ENCODE measurements around the gene CDC42EP5. TPM values are rescaled to one million over a fixed set of nuclear protein-coding genes. Genes with fewer than 3 reads are reported as not detected.

The CDC42EP5 gene
- total RNA-seq, 1 donor from 2014 or later: 4.4 TPM

DNA sequence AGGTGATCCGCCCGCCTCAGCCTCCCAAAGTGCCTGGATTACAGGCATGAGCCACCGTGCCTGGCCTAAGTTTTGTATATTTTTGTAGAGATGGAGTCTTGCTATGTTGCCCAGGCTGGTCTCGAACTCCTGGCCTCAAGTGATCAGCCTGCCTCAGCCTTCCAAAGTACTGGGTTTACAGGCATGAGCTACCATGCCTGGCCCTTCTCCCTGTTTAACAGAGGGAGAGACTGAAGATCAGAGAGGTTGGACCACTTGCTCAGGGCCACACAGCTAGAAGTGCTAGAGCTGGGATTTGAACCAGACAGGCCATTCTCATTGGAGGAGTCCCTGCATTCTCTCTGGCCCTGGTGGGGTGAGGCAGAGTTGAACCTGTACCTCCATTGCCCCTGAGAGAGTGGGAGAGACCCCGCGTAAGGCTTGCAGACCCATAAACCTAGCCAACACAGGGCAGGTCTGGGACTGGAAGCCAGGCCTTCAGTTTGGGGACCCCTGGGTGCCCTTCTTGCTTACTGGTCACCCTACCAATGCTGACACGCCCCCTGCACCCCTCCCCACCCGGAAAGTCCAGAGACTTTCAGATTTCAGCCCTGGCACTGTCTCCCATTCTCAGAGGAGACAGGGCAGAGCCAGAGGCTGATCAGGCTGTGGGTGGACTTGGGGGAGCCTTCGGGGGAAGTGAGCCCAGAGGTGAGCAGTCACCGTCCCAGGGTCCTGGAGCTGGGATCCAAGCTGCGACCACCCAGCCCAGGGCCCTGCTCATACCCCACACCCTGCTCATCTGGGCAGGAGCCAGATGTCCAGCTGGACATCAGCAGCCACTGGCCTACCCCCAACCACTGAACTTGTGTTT, 44.5 kb downstream of the CDC42EP5 start:
- no peak for DNase-seq (ENCODE audit: low read depth)

GRCh38 chr19:54427586-54427985, 45.5 kb downstream of the CDC42EP5 start:
- no peak for DNase-seq (ENCODE audit: low read depth)

- DNase-seq (ENCODE audit: low read depth): no peak
These were observed 46.7 kb downstream of the CDC42EP5 start for GRCh38 chr19:54426291-54426931.

- no peak for DNase-seq (ENCODE audit: low read depth)
These were observed 47.7 kb downstream of the CDC42EP5 start for GRCh38 chr19:54425382-54425723.

DNA sequence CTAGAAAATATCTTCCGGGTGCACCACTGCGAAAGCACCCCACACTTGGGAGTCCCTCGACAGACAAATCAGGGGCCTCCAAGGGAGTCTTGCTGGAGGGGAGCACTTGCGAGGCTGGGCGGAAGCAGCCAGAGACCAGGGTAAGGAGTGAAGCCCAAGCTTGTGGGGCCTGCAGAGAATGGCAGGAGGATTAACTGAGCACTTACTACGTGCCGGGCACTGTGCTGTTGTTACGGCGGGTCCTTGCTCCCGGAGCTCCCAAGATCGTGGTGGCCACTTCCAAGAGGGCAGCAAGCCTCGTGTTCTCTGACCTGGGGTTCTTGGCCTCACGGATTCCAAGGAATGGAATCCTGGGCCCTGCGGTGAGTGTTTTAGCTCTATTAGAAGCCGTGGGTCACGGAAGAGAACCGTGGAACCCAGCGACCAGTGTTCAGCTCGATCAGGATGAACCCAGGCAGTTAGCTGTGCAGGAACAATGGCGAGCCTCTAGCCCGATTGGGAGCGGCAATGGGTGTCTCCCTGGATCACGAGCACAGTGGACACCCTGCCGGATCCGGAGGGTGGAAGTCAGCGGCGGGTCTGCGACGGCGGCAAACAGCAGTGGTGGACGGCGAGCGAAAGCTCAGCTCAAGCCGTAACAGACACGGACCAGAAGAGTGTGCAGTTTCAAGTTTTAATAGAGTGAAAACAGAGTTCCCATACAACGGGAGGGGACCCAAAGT, 48.3 kb downstream of the CDC42EP5 start:
- DNase-seq (ENCODE audit: low read depth): no peak

DNA sequence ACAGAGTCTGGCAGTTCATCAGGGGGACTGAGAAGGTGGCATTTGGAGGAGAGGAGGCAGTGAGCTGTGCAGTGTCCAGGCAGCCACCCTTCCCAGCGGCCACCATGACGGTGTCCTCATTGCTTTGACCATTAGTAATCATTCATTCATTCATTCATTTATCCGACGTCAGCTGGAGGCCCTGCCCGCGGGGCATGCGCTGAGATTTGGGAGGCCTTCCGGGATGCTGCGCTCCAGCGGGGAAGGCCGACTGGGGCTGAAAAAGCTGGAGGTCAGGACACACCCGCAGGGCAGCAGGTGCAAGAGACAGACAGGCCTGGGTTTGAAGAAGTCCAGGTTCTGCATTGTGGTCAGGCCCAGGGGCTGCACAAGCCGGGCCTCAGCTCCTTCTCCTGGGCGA, 48.9 kb downstream of the CDC42EP5 start:
- no peak for DNase-seq (ENCODE audit: low read depth)

GRCh38 chr19:54422136-54422535, 51.0 kb downstream of the CDC42EP5 start:
- DNase-seq (ENCODE audit: low read depth): no peak

GRCh38 chr19:54421521-54421920, 51.6 kb downstream of the CDC42EP5 start:
- no peak for DNase-seq (ENCODE audit: low read depth)

DNA sequence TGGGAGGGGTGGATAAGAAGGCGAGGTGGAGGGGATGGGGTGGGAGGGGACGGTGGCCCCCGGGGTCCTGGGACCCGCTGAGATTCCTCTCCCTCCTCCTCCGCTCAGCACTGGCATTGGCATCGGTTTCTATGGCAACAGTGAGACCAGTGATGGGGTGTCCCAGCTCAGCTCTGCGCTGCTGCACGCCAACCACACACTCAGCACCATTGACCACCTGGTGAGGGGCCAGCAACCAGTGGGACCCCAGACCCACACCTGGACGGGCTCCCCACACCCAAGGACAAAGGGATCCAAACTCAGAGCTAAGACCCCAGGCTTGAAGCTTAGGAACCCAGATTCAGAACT, 52.0 kb downstream of the CDC42EP5 start:
- no peak for DNase-seq (ENCODE audit: low read depth)

DNA sequence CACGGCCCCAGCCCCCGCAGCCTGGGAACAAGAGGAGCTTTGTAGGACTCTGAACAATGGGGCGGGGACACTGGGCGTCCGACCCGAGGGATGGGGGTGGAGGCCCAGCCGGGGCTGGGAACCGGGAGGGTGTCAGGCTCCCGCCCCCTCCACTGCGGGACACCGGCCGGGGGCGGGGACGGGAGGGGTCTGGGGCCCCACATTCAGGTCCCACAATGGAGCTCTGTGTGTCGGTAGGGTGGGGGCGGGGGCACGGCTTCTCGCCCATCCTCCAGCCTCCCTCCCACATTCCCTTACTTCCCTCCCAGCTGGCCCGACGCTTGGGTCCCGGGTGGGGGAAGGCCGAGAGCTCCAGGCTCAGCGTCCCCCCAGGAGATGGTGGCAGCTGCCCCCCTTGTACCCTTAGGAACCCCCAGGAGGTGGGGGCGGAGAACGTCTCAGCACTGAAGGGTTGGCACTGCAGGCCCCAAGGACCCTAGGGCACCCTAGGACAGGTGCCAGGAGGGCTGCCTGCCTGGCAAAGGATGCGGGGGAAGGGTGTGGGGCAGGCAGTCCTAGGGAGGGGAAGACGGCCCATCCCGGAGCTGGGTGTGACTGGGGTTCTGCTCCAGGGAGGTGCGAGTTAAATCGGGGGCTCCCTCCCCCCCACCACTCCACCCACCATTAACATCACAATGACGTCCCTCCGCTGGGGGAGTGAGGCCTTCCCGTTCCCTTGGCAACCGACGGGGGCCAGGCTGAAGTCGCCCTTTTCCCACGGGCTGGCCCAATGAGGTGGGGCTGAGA, 52.5 kb downstream of the CDC42EP5 start:
- no peak for DNase-seq (ENCODE audit: low read depth)

DNA sequence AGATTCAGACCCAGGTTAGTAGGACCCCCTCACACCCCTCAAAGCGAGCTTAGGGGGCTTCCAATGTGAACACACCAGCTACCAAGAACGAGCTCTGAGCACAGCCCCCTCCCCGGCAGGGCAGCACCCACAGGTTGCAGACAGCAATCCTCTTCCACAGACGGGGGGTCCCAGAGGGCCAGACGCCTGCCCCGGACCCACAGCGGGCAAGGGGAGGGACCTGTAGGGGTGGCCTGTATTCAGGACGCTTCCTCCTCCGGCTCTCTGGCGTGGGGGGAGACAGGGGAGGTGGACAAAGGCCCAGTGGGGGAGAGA, 53.1 kb downstream of the CDC42EP5 start:
- no peak for DNase-seq (ENCODE audit: low read depth)

GRCh38 chr19:54418930-54419800, 53.9 kb downstream of the CDC42EP5 start:
- DNase-seq (ENCODE audit: low read depth): no peak

DNA sequence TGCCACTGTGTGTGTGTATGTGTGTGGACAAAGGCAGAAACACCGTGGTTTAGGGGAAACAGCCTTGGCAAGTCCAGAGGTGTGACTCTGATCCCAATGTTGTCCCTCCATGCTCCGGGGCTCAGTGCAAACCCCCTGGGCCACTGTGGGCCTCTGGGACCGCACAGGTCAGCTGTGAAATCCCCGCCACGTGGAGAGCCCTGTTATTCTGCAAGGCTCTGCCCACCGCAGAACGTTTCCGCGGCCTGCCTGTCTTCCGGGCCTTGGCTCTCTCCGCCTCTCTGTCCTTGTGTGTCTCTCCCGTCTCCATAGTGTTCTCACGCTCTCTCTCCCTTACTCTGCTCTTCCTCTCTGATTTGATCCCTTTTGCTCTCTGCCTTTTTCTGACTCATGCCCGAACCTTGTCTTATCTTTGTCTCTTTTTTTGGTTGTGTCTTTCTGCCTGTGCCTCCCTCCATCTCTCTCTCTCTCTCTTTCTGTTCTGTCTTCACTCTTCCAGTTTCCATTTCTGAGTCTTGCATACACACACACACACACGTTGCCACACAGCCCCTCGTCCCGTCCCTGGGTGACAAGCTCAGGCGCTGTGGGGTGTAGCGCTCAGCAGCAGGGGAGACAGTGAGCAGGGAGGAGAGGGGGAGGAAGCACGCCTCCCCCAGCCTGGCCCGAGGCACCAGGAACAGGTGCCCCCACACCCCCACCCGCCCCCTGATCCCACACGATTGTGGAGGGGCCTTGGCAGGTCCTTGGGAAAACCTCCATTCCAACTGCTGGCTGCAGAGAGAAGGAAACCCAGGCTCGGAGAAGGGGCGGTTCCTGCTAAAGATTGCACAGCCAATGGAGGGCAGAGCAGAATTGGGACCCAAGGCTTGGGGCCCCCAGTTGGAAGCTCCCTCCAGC, 54.8 kb downstream of the CDC42EP5 start:
- DNase-seq (ENCODE audit: low read depth): peak; percentile 12

- DNase-seq (ENCODE audit: low read depth): no peak
These were observed 56.2 kb downstream of the CDC42EP5 start for GRCh38 chr19:54416695-54417491.

GRCh38 chr19:54415901-54416673, 57.0 kb downstream of the CDC42EP5 start:
- DNase-seq (ENCODE audit: low read depth): no peak

- DNase-seq (ENCODE audit: low read depth): no peak
These were observed 57.7 kb downstream of the CDC42EP5 start, which contains the start of gene TTYH1 for GRCh38 chr19:54415208-54415900. TTYH1 (plus strand) TSS chr19:54415464; CDS start chr19:54415553, 89 bp downstream.

Data from myocyte (in vitro differentiated cells).